ENCODE measurements around the gene GOLT1A.
A peak's percentile ranks its signal among the peaks of the same experiment; 100 is the strongest.

GOLT1A gene

DNA sequence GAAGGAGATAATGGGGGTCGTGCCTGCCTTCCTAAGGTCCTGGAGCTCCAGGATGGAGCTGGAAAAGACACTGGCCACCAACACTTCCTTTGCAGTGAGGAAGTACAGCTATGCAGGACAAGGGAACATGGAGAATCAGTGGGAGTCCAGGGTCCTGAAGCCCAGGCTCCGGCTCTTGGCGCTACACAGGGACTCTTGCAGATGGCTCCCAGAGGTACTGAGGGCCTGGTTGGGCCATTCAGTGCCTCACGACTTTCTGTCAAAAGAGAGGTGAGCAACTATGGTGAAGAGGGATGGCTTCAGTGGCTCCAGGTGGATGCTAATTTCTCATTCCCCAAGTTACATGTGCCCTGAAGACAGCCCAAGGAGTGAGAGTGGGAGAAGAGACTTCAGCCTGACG, 60.1 kb downstream of the GOLT1A start:
- no peak for ATAC-seq

DNA sequence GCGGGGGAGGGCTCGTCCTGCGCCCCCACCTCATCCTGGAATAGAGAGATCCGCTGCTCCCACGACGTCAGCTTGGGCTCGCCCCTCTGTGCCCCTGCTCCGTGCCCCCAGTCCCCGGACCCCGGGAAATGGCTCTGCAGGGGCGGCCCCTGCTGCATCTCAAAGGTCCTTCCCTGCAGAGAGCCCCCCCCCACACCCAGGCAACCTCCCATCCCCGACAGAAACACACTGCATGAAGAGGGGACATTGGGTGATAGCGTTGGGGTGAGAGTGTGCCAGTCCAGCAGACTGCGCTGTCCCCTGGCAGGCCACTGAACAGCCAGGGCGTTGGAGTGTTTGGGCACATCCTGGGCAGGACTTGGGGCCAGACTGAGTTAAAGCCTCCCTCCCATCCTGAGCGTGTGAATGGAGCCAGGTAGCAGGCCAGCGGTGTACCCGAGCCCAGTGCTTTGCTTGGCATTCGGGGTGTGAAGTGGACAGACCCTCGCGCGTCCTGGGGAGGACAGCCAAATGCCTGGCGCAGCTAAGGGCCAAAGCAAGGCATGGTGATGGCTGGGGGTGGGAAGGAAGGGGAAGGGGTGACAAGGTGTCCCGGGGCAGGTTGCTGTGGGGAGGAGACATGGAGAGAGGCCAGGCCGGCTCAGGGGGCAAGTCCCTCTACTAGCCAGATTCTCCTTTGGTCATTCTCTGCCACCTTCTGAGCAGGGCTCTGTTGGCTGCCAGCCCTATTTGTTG, 61.3 kb downstream of the GOLT1A start:
- no peak for ATAC-seq

DNA sequence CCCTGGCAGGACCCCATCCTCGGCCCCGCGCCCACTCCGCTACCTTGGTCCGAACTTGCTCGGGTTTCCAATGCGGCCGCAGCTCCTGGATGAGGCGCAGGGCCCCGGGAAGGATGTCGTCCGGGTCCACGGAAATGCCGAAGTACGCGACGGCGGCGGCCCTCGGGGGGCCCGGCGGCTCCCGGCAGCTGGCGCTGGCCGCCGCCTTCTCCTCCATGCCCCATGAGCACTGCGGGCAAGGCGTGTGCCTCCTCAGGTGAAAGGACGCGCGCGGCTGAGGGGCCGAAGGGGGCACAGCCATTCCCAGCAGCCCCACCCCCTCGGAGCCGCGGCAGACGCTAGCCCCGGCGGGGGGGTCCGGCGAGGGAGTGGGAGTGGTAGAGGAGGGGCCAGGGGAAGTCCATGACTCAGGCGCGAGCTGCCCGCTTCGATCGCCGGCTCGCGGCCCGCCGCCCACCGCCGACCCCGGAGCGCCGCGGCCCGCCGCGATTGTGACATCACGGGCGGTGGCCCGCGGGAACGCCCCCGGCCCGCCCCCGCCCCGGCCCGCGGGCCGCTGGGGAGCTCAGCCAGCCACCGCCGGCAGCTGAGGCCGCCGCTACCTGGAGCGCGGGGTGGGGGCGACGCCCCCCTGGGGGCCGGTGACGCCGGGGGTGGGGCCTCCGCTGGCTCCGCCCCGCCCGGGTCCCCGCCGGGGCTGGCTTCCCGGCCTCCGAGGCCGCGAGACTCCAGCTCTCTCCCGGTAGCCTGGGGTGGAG, 62.1 kb downstream of the GOLT1A start, which contains the start of gene ETNK2:
TSS of gene ETNK2 (minus strand) at position 493 of the 758 bp plus-strand sequence. CDS start at position 301, 192 bp downstream.
- peak; percentile 45 to 59 for ATAC-seq

DNA sequence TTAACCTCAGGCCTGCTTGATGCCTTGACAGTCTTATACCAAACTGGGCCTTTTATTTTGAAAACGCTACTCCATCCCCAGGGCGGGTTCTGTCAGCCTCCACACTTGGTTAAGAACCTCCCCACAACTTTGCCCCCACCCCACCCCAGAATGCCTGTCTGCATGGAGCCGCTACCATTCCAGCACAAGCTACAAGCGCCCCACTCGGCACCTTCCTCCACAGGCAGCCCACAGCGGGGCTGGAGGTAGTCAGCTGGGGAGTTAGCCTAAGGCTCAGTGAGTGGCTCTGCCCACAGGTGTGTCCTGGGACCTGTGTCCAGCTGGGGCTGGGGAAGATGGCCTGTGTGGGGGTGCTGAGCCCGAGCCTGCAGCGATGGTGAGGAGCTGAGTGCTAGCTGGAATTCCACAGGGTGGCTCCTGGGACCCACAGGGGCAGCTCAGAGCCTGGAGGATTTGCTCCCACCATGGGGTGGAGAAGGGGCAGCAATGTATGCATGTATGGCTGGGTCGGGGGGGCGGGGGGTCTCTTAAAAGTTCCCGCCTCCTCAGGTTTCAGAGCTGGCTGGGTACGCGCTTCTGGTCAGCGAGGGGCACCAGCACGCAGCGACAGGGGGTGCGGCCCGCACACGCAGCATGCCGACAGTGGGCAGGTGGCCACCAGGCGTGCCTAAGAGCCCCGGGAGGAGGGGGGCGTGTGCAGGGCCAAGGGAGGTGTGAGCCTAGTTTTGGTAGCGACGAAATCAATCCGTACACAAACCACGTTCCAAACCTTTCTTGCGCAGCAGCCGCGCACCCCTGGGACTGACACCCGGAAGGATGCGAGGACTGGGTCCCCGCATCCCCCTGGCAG, 62.9 kb downstream of the GOLT1A start:
- no peak for ATAC-seq

DNA sequence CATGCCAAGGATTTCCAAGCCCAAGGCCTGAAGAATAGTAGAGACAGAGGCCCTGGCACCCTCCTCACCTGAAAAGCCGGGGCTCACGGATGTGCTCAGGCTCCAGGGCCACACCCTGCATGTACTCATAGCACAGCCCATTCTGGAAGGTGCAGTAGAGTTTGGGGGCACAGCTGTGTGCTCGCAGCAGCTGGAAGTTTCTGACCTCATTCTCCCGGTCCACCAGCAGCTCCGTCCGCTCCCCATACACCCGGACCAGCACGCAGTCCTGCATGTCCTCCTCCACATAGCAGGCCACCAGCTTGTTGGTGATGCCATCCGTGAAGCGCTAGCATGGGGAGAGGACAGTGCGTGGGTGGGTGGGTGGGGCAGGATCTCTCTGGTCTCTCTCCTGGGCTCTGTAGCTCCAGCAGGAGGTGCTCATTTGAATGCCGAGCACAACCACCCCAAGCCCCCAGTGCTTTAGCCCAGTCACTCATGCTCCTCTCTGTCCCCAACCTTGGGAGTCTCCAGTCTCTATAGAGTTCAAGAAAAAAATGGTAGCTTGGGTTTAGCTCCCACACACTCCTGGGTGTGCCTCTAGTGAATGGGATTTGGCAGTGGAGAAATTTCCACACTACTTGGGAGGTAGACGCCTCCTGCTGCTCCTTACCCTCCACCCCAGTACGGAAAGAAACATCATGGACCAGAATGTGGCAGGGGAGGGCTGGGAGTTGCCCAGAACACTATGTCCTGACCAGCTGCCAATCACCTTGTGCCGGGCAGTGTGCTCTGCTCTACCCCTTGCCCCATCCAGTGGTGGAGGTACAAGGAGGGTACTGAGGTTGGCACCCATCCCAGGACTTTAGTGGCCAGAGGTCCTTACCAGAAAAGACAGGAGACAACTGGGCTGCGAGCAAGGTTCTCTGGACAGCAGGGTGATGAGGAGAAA, 63.9 kb downstream of the GOLT1A start:
- no peak for ATAC-seq

DNA sequence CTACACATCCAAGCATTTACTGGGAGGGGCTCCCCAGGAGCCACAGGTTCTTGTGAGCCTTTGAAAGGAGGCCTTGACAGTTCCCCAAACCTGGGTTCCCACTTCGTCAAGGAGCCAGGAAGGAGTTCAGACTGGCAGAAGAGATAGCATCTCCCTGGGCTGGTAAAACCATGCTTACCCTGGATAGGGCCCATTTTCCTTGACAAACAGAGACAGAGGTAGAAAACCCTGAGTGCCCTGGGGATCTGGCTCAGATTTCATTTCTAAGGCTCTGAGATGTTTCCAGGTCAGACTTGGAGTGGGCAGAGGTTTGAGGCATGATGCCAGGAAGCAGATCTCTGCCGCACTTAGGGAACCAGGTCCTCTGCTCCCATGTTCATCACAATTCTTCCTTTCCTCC, 64.7 kb downstream of the GOLT1A start:
- ATAC-seq: no peak
